Measurements from ENCODE around the gene SLC25A13.

Gene SLC25A13

GRCh38 chr7:96322373-96322695 lies 436 bp upstream of the SLC25A13 start:
- TF ChIP-seq CTCF (IDR thresholded peaks at IDR 0.05; ENCODE audit: insufficient read depth, missing control alignments): no peak
- FAIRE-seq (no peak), DNase-seq (ENCODE audit: insufficient read length, low spot score) (no peak)

- peak; percentile 49 for DNase-seq (ENCODE audit: insufficient read length, low spot score)
- no peak for FAIRE-seq
- no peak for TF ChIP-seq CTCF (IDR thresholded peaks at IDR 0.05; ENCODE audit: insufficient read depth, missing control alignments)
Measured at GRCh38 chr7:96321031-96321657, 754 bp downstream of the SLC25A13 start.

- DNase-seq (ENCODE audit: insufficient read length, low spot score): no peak
Measured at GRCh38 chr7:96320442-96320841, 1.5 kb downstream of the SLC25A13 start.

GRCh38 chr7:96319439-96319838 lies 2.5 kb downstream of the SLC25A13 start:
- TF ChIP-seq CTCF (IDR thresholded peaks at IDR 0.05; ENCODE audit: insufficient read depth, missing control alignments): no peak
- DNase-seq (ENCODE audit: insufficient read length, low spot score): no peak
- no peak for FAIRE-seq

More at GRCh38 chr7:96320442-96320841, 1.5 kb downstream of the SLC25A13 start:
- FAIRE-seq: no peak
- no peak for TF ChIP-seq CTCF (IDR thresholded peaks at IDR 0.05; ENCODE audit: insufficient read depth, missing control alignments)

- FAIRE-seq (no peak), DNase-seq (ENCODE audit: insufficient read length, low spot score) (no peak)
- TF ChIP-seq CTCF (IDR thresholded peaks at IDR 0.05; ENCODE audit: insufficient read depth, missing control alignments): no peak
Measured at GRCh38 chr7:96316949-96317348, 4.9 kb downstream of the SLC25A13 start.

- DNase-seq (ENCODE audit: insufficient read length, low spot score) (no peak), FAIRE-seq (no peak)
- TF ChIP-seq CTCF (IDR thresholded peaks at IDR 0.05; ENCODE audit: insufficient read depth, missing control alignments): no peak
Measured at GRCh38 chr7:96315125-96315512, 6.8 kb downstream of the SLC25A13 start.

- DNase-seq (ENCODE audit: insufficient read length, low spot score) (no peak), FAIRE-seq (no peak)
Measured at GRCh38 chr7:96314402-96315124, 7.3 kb downstream of the SLC25A13 start.

More at GRCh38 chr7:96314402-96315124, 7.3 kb downstream of the SLC25A13 start:
- TF ChIP-seq CTCF (IDR thresholded peaks at IDR 0.05; ENCODE audit: insufficient read depth, missing control alignments): no peak

Data from D721Med (cell line).